Stomach smooth muscle (tissue), 2 donors: ENCODE data around the gene PLEKHA6.

Source experiments
- H3K27ac ChIP-seq: one replicate; pipeline ENCODE4 v1.7.0; 2013; ENCODE audit warnings: mild to moderate bottlenecking, low read length, inconsistent platforms
- H3K27me3 ChIP-seq, 2 donors: one replicate each; pipeline ENCODE4 v1.7.0; 2013; ENCODE audit warnings: low read length in 2 of 2; ENCODE audit not compliant: insufficient read depth in 2 of 2, control insufficient read depth in 1 of 2
- H3K36me3 ChIP-seq, 2 donors: one replicate each; pipeline ENCODE4 v1.7.0; 2013; ENCODE audit warnings: low read length in 2 of 2; ENCODE audit not compliant: control insufficient read depth in 2 of 2, insufficient read depth in 2 of 2
- H3K4me1 ChIP-seq: one replicate; pipeline ENCODE4 v1.7.0; 2013; ENCODE audit warnings: low read length; ENCODE audit not compliant: control insufficient read depth, insufficient read depth
- H3K4me3 ChIP-seq, 2 donors: one replicate each; pipeline ENCODE4 v1.7.0; 2013; ENCODE audit warnings: low read length in 2 of 2
- H3K9ac ChIP-seq, 2 donors: one replicate each; pipeline ENCODE4 v1.7.0; 2013; ENCODE audit warnings: low read length in 2 of 2, mild to moderate bottlenecking in 1 of 2
- H3K9me3 ChIP-seq, 2 donors: one replicate each; pipeline ENCODE4 v1.7.0; 2013; ENCODE audit warnings: low read length in 2 of 2; ENCODE audit not compliant: control insufficient read depth in 2 of 2
- donor health status: healthy.
- donor health status: Pancreatic carcinoma.

PLEKHA6 gene

DNA sequence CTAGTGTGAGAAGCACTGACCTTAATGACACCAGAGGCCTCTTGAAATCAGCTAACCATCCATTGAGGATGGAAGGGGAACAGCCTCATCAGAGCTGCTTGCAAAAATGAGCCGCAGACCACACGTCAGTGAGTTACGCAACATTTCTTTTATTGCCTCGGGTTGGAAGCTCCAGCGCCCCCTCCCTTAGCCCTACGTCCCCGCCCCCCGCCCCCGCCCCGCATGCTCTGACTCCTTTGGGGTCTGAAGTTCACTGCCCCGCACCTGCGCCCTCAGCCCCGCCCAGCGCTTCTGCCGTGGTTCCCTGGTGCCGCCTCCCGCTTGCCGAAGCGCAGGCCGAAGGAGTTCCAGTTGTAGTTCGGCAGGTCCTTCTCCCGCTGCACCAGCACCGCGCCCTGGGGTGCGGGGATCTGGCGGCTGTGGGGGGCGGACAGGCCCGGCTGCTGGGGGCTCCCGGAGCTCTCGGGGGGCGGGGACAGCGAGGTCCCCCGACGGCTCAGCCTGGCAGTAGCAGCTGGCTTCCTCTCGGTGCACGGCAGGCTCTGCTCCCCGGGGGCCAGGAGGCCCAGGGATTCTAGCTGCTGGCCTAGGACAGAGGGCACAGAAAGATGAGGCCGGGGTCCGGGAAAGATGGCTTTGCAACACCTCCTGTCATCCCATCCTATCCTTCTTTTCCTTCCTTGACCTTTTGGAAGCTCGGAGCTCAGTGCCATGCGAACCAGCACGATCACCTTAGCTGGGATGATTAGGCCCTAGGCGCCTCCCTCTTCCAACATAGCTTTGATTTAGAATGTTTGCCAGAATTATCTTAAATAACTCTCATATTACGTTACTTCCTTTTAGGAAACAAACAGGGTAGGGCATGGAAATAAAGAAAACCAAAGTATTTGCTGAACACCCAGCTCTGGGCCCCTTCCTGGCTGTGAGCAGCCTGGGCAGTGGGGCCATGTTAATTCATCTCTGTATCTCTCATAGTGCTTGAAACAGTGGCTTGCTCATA lies 169.2 kb downstream of the PLEKHA6 start:
- H3K9me3 ChIP-seq, result no peaks in the 10 kb centered on the region
- H3K36me3 ChIP-seq, result no peaks in the 10 kb centered on the region
- H3K9ac ChIP-seq, result no peak overlapping the region
- H3K27ac ChIP-seq, result no peak overlapping the region
- H3K4me3 ChIP-seq, result no peak overlapping the region
- H3K4me1 ChIP-seq, result no peaks in the 10 kb centered on the region
- peaks cover 30 to 41% of the 10 kb centered on the region in 2 donors for H3K27me3 ChIP-seq

GRCh38 chr1:204188959-204189639 lies 170.6 kb downstream of the PLEKHA6 start:
- H3K4me3 ChIP-seq, result no peak overlapping the region
- H3K4me1 ChIP-seq, result no peaks in the 10 kb centered on the region
- H3K36me3 ChIP-seq, result no peaks in the 10 kb centered on the region
- no peak overlapping the region for H3K27ac ChIP-seq
- no peaks in the 10 kb centered on the region for H3K9me3 ChIP-seq
- no peak overlapping the region for H3K9ac ChIP-seq
- H3K27me3 ChIP-seq, result peaks cover 30 to 37% of the 10 kb centered on the region in 2 donors

GRCh38 chr1:204186597-204186996 lies 173.1 kb downstream of the PLEKHA6 start:
- H3K27me3 ChIP-seq, result peaks cover 22 to 29% of the 10 kb centered on the region in 2 donors
- no peaks in the 10 kb centered on the region for H3K9me3 ChIP-seq
- H3K4me1 ChIP-seq, result no peaks in the 10 kb centered on the region
- H3K36me3 ChIP-seq, result no peaks in the 10 kb centered on the region
- no peak overlapping the region for H3K4me3 ChIP-seq
- H3K27ac ChIP-seq, result no peak overlapping the region
- no peak overlapping the region for H3K9ac ChIP-seq

- Histone ChIP-seq H3K36me3 (no peaks in the 10 kb centered on the region), H3K9me3 (no peaks in the 10 kb centered on the region), H3K9ac (no peak overlapping the region), H3K27ac (no peak overlapping the region), H3K27me3 (peaks cover 3 to 13% of the 10 kb centered on the region in 2 donors), H3K4me3 (no peak overlapping the region), H3K4me1 (no peaks in the 10 kb centered on the region)
Measured at GRCh38 chr1:204181116-204181515, 178.6 kb downstream of the PLEKHA6 start.

DNA sequence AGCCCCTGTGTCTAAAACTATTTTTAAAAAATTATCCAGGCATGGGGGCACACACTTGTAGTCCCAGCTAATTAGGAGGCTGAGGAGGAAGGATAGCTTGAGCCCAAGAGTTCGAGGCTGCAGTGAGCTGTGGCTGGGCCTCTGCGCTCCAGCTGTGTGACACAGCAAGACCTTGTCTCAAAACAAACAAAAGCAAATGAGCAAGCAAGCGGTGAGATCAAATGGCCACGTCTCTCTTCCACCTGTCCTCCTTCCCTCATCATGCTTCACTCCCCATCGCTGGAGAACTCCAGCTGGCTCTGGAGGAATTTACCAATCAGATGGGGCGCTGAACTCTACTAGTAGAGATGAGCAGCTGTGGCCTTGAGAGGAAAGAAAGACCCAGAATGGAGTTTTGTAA lies 179.6 kb downstream of the PLEKHA6 start:
- H3K4me3 ChIP-seq, result no peak overlapping the region
- no peak overlapping the region for H3K27ac ChIP-seq
- H3K9me3 ChIP-seq, result no peaks in the 10 kb centered on the region
- H3K4me1 ChIP-seq, result no peaks in the 10 kb centered on the region
- H3K27me3 ChIP-seq, result peaks cover 0 to 14% of the 10 kb centered on the region in 2 donors
- no peaks in the 10 kb centered on the region for H3K36me3 ChIP-seq
- H3K9ac ChIP-seq, result no peak overlapping the region

- Histone ChIP-seq H3K9ac (no peak overlapping the region), H3K27ac (no peak overlapping the region), H3K9me3 (no peaks in the 10 kb centered on the region), H3K27me3 (peaks cover 0 to 16% of the 10 kb centered on the region in 2 donors), H3K4me1 (no peaks in the 10 kb centered on the region), H3K36me3 (no peaks in the 10 kb centered on the region), H3K4me3 (no peak overlapping the region)
Measured at GRCh38 chr1:204178487-204179281, 181.0 kb downstream of the PLEKHA6 start.

GRCh38 chr1:204177133-204177532 lies 182.6 kb downstream of the PLEKHA6 start:
- H3K4me1 ChIP-seq, result no peaks in the 10 kb centered on the region
- H3K4me3 ChIP-seq, result no peak overlapping the region
- no peaks in the 10 kb centered on the region for H3K9me3 ChIP-seq
- H3K27me3 ChIP-seq, result peaks cover 0 to 16% of the 10 kb centered on the region in 2 donors
- H3K9ac ChIP-seq, result no peak overlapping the region
- H3K27ac ChIP-seq, result no peak overlapping the region
- no peaks in the 10 kb centered on the region for H3K36me3 ChIP-seq

- Histone ChIP-seq H3K27ac (no peak overlapping the region), H3K9me3 (no peaks in the 10 kb centered on the region), H3K4me1 (no peaks in the 10 kb centered on the region), H3K4me3 (no peak overlapping the region), H3K27me3 (peaks cover 4 to 16% of the 10 kb centered on the region in 2 donors), H3K9ac (no peak overlapping the region), H3K36me3 (no peaks in the 10 kb centered on the region)
Measured at GRCh38 chr1:204176049-204176448, 183.7 kb downstream of the PLEKHA6 start.

GRCh38 chr1:204174958-204175357 lies 184.8 kb downstream of the PLEKHA6 start:
- Histone ChIP-seq H3K36me3 (no peaks in the 10 kb centered on the region), H3K9ac (no peak overlapping the region), H3K4me3 (no peak overlapping the region), H3K27ac (no peak overlapping the region), H3K27me3 (peaks cover 4 to 16% of the 10 kb centered on the region in 2 donors), H3K9me3 (peaks cover 0 to 1% of the 10 kb centered on the region in 2 donors), H3K4me1 (no peaks in the 10 kb centered on the region)

- Histone ChIP-seq H3K36me3 (no peaks in the 10 kb centered on the region), H3K27ac (no peak overlapping the region), H3K4me1 (no peaks in the 10 kb centered on the region), H3K9ac (no peak overlapping the region), H3K4me3 (no peak overlapping the region), H3K27me3 (peaks cover 4 to 9% of the 10 kb centered on the region in 2 donors), H3K9me3 (peaks cover 0 to 11% of the 10 kb centered on the region in 2 donors)
Measured at GRCh38 chr1:204172404-204173029, 187.2 kb downstream of the PLEKHA6 start.
